GM18499 (cell line): Measurements from ENCODE around the gene VPS35L.

Experiments
- ATAC-seq: cut with Tn5 transposase; IDR thresholded peaks from one replicate; pipeline ENCODE4 v1.9.1; 2021; ENCODE audit warnings: moderate number of reproducible peaks; ENCODE audit not compliant: insufficient read depth, unreplicated experiment

The VPS35L gene

DNA sequence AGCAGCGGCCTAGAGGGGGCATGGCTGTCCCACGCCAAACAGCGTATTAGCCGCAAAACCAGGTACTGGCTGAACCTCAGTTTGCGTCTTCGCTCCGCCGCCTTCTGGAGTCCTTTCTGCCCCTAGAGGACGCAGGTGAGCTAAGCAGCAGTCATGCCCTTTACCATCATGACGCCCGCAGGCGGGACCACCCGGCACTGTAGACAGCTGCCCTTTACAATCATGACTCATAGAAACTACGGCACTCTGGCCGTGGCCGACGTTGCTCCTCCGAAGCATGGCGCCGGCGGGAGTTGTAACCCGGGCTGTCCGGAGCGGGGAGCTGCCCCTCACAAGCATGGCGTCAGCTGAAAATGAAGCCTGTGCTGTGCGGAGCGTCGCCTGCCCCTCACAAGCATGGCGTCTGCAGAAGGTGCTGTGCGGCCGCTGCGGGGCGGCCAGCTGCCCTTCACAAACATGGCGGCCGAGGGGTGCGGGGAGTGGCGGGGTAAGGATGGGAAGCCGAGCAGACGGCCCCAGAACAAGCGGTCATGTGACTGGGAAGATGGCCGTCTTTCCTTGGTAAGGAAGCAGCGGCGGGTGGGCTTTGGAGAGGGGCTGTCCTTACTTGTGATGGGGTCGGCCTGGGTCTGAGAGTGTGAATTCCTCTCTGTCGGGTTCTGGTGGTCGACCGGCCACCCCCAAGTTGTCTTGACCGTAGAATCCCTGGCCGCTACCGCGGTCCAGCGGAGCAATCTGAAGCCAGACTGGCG lies at the start of gene VPS35L:
Gene VPS35L (plus strand): TSS at position 518 of the 752 bp plus-strand sequence. CDS start 27 bp downstream, at position 545.
- ATAC-seq, result peak; percentile 74

DNA sequence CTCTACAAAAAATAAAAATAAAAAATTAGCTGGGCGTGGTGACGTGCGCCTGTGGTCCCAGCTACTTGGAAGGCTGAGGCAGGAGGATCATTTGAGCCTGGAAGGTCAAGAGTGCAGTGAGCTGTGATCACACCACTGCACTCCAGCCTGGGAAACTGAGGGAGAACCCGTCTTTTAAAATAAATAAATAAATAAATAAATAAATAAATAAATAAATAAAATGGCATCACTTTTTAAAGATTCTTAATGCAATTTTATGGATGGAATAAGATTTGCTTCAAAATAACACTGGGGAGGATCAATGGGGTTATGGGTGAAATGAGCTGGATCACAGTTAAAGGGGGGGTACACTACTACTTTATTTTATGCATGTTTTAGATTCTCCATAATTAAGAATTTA lies 48.5 kb upstream of the VPS35L start:
- no peak for ATAC-seq

DNA sequence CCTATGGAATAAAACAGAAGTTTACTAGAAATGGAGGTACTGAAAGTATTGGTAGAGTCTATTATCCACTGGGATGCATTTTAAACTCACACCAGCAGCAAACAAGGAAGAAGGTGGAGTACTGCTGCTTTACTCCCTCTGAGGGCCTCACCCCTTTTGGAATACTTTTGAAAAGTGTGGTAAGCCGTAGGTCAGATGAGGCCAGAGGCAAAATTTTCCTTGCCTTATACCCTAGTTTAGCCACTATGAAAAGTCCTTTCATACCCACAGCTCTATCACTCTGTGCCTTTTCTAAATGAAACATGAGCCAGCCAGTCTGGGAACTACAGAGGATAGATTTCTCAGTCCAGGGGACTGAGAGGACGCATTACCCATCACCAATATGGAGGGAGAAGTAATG lies 47.6 kb upstream of the VPS35L start:
- ATAC-seq, result no peak

DNA sequence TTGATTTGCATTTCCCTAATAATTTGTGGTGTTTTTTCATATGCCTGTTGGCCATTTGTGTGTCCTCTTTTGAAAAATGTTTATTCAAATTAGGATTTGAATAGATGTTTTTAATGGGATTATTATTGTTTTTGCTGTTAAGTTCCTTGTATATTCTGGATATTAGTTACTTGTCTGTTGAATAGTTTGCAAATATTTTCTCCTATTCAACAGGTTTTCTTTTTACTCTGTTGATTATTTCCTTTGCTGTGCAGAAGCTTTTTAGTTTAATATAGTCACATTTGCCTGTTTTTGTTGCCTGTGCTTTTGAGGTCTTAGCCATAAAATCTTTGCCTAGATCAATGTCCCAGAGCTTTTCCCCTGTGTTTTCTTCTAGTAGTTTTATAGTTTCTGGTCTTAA lies 43.2 kb upstream of the VPS35L start:
- no peak for ATAC-seq

DNA sequence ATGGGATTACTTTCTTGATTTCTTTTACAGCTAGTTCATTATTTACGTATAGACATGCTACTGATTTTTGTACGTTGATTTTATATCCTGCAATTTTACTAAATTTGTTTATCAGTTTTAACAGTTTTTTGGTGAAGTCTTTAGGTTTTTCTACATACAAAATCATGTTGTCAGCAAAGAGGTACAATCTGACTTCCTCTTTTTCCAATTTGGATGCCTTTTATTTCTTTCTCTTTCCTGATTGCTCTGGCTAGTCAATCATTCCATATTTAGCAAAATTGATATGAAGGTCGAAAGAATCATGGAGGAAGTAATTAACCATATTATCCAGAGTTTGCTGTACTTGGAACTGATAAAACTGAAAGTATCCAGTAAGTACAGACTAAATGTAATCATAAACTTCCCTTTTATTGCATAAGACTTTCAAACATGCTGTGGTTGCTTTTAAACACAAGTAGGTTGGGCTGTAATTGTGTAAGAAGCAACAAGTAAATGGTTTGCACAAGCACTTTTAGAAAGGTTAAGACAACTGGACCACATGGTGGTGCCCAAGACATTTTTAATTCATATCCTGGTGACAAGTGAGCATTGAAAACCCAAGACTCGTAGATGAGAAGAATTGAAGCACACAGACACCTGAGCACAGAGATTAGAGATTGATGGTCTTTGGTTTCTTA lies 42.0 kb upstream of the VPS35L start:
- no peak for ATAC-seq

DNA sequence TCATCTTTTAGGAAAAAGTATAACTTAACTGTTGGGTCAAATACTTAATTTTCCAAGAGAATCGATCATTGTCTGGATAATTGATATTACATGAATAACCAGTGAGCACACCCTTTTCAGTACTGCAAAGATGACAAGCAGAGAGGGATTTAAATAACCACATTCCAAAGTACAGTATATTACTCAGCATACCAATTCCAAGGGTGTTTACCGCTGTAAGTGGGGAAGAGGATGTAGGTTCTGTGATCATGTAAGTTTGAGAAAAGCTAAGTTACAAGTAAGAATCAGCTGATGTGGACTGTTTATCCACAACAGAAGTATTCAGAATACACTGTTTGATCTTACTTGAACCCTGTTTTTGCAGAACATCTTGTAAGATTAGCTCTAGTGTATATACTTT lies 39.7 kb upstream of the VPS35L start:
- ATAC-seq, result no peak

- no peak for ATAC-seq
Observed at GRCh38 chr16:19517424-19518089, 37.9 kb upstream of the VPS35L start.

GRCh38 chr16:19518388-19518787 lies 37.1 kb upstream of the VPS35L start:
- no peak for ATAC-seq

GRCh38 chr16:19520861-19521331 lies 34.6 kb upstream of the VPS35L start:
- ATAC-seq, result no peak

DNA sequence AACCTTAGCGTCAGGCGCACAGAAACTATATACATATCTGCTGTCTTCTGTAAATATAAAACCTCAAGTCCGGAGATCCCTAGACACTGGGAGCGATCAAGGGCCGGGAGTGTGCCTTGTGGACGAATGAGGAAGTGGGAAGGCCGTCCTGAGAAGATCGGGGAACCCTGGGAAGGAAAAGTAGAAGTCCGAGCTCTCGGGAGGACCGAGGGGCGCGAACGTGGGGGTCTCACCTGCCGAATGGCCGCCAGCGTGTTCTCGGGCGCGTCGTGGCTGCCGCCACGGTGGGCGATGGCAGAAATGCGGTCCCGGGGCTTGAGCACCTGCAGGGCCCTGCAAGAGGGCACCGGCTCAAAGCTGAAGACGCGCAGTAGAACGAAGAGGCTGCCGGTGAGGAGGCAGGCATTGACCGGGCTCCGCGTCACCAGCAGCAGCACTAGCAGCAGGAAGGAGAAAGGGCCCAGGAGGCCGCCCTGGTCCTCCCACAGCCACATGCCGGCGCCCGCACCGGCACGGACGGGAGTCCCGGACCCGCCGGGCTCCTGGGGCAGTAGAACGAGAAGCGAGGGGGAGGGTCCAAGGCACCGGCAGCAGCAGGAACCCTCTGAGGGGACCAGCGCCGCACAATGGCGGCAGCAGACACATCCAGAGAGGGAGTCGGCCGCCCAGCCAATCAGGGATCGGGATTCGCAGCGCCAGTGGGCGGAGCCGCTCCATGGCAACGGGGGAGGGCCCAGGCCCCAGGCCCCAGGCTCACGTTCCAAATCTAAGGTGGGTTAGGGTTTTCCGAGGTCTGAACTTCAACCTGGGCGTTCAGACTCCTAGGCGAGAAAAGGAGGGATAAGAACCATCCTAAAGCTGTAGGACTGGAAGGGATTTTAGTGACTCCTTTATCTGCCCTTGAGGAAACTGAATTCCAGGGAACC lies 33.8 kb upstream of the VPS35L start, which contains the start of gene GDE1:
Gene GDE1 (minus strand): TSS at position 628 of the 926 bp plus-strand sequence. CDS start 134 bp downstream, at position 494.
- peak; percentile 54 for ATAC-seq

- no peak for ATAC-seq
Observed at GRCh38 chr16:19522397-19522732, 33.1 kb upstream of the VPS35L start.

- no peak for ATAC-seq
Observed at GRCh38 chr16:19522760-19523159, 32.7 kb upstream of the VPS35L start.

DNA sequence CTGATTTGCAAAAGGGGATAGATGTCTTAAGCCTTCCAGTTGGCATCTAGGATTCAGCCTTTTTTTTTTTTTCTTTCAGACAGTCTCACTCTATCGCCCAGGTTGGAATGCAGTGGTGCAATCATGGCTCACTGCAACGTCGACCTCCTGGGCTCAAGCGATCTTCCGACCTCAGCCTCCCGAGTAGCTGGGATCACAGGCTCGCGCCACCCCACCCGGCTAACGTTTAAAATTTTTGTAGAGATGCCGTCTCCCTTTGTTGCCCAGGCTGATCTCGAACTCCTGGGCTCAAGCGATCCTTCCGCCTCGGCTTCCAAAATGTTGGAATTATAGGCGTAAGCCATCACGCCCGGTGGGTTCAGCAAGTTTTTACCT lies 32.3 kb upstream of the VPS35L start:
- ATAC-seq, result no peak

- ATAC-seq, result no peak
Observed at GRCh38 chr16:19523559-19524355, 31.7 kb upstream of the VPS35L start, which contains the start of gene CCP110. CCP110 (plus strand) TSS chr16:19523942; CDS start chr16:19527882, 3,940 bp downstream.

DNA sequence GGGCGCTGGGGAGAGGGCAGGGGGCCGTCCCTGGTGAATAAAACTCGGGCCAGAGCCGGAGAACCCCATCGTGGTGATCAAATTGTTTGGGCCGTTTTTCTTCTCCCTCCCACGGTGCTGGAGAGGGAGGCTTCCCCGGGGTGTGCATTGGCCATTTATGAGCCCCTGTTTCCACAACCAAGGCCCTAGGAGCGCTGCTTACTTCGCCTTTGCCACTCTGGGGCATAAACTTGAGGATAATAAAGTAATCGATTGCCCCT lies 31.2 kb upstream of the VPS35L start:
- no peak for ATAC-seq

- ATAC-seq, result no peak
Observed at GRCh38 chr16:19524616-19525384, 30.7 kb upstream of the VPS35L start.

DNA sequence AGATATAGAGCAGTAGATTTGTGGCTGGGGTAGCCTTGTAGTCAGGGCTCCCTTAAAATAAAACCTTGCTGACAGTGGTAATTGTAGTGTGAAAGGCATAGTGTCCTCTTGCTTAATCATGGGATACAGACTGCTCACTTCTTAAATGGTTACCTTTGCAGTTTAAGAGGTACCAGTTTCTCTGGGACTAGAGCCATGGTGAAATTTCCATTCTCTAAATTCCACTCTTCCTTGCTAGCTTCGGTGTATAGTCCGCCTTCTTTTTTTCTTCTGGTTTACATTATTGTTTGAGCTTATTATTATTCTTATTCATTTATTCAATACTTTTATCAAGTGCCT lies 30.1 kb upstream of the VPS35L start:
- no peak for ATAC-seq

- no peak for ATAC-seq
Observed at GRCh38 chr16:19527161-19527560, 28.3 kb upstream of the VPS35L start.

DNA sequence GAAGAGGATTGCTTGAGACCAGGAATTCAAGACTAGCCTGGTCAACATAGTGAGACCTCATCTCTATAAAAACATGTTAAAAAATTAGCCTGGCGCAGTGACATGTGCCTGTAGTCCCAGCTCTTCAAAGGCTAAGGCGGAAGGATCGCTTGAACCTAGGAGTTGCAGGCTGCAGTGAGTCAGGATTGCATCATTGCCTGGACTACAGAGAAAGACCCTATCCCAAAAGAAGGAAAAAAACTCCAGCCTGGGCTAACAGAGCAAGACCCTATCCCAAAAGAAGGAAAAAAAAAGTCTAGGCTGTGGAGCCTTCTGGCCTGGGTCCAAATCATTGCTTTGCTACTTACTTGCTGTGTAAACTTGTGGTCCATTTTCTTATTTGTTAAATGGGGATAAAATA lies 26.8 kb upstream of the VPS35L start:
- ATAC-seq, result no peak
